Measurements from ENCODE around the gene FCGR3B.
"Not testable (repeated sequence)": the region's sequence is repeated elsewhere in the genome, so short reads cannot be mapped to it uniquely, and the experiment has no call there.

- not testable (repeated sequence) for TF ChIP-seq POLR2AphosphoS5, POLR2A (IDR thresholded peaks at IDR 0.05; ENCODE audit: low read depth, low read length)
Measured at GRCh38 chr1:161634993-161635392, 4.0 kb upstream of the FCGR3B start.

Measured in GM12892 (cell line).